ENCODE results near the gene PRR5L.
"Not testable (repeated sequence)": the region's sequence is repeated elsewhere in the genome, so short reads cannot be mapped to it uniquely, and the experiment has no call there.

The PRR5L gene

DNA sequence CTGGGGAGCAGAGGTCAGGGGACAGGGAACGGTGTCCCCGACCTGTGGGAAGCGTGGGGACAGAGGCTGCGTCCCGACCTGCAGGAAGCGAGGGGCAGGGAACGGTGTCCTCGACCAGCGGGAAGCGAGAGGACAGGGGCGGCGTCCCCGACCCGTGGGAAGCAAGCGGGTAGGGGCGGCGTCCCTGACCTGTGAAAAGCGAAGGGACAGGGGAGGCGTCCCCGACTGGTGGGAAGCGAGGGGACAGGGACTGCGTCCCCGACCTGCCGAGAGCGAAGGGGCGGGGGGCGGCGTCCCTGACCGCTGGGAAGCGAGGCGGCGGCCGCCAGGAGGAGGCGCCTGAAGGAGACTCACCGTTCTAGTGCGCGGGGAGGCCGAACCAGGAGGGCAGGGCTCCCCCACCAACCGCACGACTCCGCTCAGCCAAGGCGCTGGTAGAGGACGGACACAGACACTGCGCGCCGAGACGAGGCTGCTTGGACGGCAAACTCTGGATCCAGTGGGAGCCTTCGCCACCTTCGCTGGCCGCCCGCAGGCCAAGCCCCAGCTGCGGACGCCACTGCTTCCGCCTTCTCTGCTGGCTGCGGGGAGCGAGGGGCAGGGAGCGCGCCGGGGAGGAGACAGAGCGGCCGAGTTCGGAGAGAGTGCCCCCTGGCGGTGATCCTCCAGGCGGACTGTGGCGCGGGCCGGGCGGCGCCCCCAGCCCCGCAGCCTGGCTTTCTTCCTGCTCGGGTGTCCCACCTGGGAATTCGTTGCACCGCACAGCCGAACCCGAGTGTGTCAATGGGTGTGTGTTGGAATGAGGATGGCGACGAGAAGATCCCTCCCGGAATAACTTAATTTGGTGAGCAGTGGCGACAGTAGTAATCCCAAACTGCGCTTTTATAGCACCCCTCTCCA lies 213.9 kb downstream of the PRR5L start, which contains the start of gene TRAF6:
Gene TRAF6, minus strand, starts transcription at position 579 of the 900 bp plus-strand sequence. CDS start 8,757 bp downstream, outside the sequence.
- DNase-seq (ENCODE audit: low read depth in 2 of 2), result peak; percentile 87 to 88
- TF ChIP-seq, protein P1, sequence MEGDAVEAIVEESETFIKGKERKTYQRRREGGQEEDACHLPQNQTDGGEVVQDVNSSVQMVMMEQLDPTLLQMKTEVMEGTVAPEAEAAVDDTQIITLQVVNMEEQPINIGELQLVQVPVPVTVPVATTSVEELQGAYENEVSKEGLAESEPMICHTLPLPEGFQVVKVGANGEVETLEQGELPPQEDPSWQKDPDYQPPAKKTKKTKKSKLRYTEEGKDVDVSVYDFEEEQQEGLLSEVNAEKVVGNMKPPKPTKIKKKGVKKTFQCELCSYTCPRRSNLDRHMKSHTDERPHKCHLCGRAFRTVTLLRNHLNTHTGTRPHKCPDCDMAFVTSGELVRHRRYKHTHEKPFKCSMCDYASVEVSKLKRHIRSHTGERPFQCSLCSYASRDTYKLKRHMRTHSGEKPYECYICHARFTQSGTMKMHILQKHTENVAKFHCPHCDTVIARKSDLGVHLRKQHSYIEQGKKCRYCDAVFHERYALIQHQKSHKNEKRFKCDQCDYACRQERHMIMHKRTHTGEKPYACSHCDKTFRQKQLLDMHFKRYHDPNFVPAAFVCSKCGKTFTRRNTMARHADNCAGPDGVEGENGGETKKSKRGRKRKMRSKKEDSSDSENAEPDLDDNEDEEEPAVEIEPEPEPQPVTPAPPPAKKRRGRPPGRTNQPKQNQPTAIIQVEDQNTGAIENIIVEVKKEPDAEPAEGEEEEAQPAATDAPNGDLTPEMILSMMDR (IDR thresholded peaks at IDR 0.05; ENCODE audit: low read depth, low read length), result peak; percentile 77
- H3K4me3 ChIP-seq (replicated peaks in 1 of 2; ENCODE audit: low read depth in 2 of 2, low read length in 2 of 2), result peak within 1 kb of the TSS; percentile 96 to 100

DNA sequence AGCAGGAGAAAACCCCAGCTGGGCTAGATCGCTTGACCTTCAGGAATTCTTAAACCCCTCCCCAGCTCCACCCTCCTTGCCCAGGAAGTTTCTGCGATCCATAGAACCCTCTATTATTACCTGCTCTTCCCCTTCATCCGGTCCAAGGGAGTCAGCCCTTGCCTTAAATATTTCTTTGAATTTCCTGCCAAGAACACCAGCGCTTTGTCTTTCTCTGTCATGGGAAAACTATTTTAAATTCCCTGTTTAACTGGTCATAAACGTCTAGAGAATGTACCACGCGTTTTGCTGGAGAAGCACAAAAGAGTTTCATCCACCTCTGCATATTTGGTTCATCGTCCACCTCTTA lies 214.5 kb downstream of the PRR5L start:
- DNase-seq (ENCODE audit: low read depth in 2 of 2), result peak; percentile 21 to 60
- H3K4me3 ChIP-seq (replicated peaks in 1 of 2; ENCODE audit: low read depth in 2 of 2, low read length in 2 of 2), result peak overlapping the region; percentile 96 to 100
- TF ChIP-seq, protein P1 (IDR thresholded peaks at IDR 0.05; ENCODE audit: low read depth, low read length), result no peak

DNA sequence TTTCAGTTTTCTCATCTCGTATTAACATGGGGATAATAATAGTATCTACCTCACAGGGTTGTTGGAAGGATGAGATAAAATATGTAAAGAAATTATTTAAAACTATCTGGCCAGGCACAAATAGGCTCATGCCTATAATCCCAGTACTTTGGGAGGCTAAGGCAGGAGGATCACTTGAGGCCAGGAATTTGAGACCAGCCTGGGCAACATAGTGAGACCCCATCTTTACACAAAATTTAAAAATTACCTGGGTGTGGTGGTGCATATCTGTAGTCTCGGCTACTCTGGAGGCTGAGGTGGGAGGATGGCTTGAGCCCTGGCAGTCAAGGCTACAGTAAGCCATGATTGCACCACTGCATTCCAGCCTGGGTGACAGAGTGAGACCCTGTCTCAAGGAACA lies 215.0 kb downstream of the PRR5L start:
- H3K4me3 ChIP-seq (replicated peaks in 1 of 2; ENCODE audit: low read depth in 2 of 2, low read length in 2 of 2), result peak overlapping the region in 1 of 2 donors; percentile 100
- DNase-seq (ENCODE audit: low read depth in 2 of 2), result not testable (repeated sequence)

DNA sequence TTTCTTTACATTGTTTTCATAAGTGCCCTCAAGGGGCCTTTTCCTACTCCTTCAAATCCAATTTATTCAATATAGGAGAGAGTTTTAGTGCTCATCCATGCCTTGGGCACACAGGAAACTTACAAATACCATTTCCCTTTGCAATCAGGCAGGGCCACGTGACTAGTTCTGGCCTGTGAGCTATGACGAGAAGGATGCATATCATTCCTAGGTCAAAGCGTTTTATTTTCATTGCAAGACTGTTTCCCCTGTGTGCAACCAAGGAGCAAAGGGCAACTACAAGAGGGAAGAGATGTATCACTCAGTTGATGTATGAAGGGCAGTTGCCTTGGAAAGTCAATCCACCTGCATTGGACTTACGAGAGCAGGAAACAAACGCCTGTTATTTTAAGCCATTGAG lies 215.9 kb downstream of the PRR5L start:
- peak in 1 of 2 donors; percentile 47 for DNase-seq (ENCODE audit: low read depth in 2 of 2)
- H3K4me3 ChIP-seq (replicated peaks in 1 of 2; ENCODE audit: low read depth in 2 of 2, low read length in 2 of 2), result no peak overlapping the region
- TF ChIP-seq, protein P1 (IDR thresholded peaks at IDR 0.05; ENCODE audit: low read depth, low read length), result no peak

DNA sequence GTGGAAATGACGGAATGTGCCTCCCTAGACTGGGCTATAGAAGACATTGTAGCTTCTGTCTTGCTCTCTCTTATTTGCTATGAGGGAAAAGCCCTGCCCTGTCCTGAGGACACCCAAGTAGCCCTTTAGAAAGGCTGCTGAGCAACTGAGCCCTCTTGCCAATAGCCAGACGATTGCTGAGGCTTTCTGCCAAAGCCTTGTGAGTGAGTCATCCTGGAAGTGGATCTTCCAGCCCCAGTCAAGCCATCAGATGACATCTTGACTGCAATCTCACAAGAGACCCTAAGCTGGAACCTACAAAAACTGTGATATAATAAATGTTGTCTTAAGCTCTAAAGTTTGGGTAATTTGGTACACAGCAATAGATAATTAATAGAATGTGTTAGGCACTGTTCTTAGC lies 217.9 kb downstream of the PRR5L start:
- no peak for DNase-seq (ENCODE audit: low read depth in 2 of 2)
- no peak overlapping the region for H3K4me3 ChIP-seq (replicated peaks in 1 of 2; ENCODE audit: low read depth in 2 of 2, low read length in 2 of 2)
- TF ChIP-seq, protein P1 (IDR thresholded peaks at IDR 0.05; ENCODE audit: low read depth, low read length), result no peak

All from cardiac fibroblast (primary cell).